ENCODE data around the gene C12orf43.

The C12orf43 gene

GRCh38 chr12:120999191-121000120 is 16.8 kb downstream of the C12orf43 start:
- DNase-seq: no peak

- no peak for DNase-seq
These were observed 17.9 kb downstream of the C12orf43 start for GRCh38 chr12:120998435-120998834.

GRCh38 chr12:120997448-120997847 is 18.8 kb downstream of the C12orf43 start:
- no peak for DNase-seq

GRCh38 chr12:120996133-120996746 is 20.0 kb downstream of the C12orf43 start:
- no peak for DNase-seq

GRCh38 chr12:120994589-120995337 is 21.5 kb downstream of the C12orf43 start:
- DNase-seq: no peak

GRCh38 chr12:120994059-120994458 is 22.2 kb downstream of the C12orf43 start:
- DNase-seq: no peak

GRCh38 chr12:120993496-120993895 is 22.8 kb downstream of the C12orf43 start:
- no peak for DNase-seq

GRCh38 chr12:120992989-120993388 is 23.3 kb downstream of the C12orf43 start:
- no peak for DNase-seq

GRCh38 chr12:120991965-120992364 is 24.3 kb downstream of the C12orf43 start:
- DNase-seq: no peak

- no peak for DNase-seq
These were observed 25.7 kb downstream of the C12orf43 start for GRCh38 chr12:120990487-120991055.

GRCh38 chr12:120989687-120990086 is 26.6 kb downstream of the C12orf43 start:
- no peak for DNase-seq

- DNase-seq: no peak
These were observed 27.6 kb downstream of the C12orf43 start for GRCh38 chr12:120988658-120989057.

GRCh38 chr12:120988234-120988633 is 28.1 kb downstream of the C12orf43 start:
- DNase-seq: no peak

- DNase-seq: no peak
These were observed 31.9 kb downstream of the C12orf43 start for GRCh38 chr12:120984351-120984898.

GRCh38 chr12:120983759-120984158 is 32.5 kb downstream of the C12orf43 start:
- DNase-seq: no peak

- DNase-seq: no peak
These were observed 33.6 kb downstream of the C12orf43 start for GRCh38 chr12:120982659-120983058.

- DNase-seq: no peak
These were observed 34.8 kb downstream of the C12orf43 start for GRCh38 chr12:120981407-120981941.

GRCh38 chr12:120980800-120981368 is 35.4 kb downstream of the C12orf43 start:
- DNase-seq: peak; percentile 59

- no peak for DNase-seq
These were observed 36.2 kb downstream of the C12orf43 start for GRCh38 chr12:120979862-120980696.

- no peak for DNase-seq
These were observed 36.9 kb downstream of the C12orf43 start for GRCh38 chr12:120979220-120979861.
